SK-N-SH treated with all-trans-retinoic acid at 6 μM for 48 hours (cell line): Measurements from ENCODE around the gene ANKRD62.

ENCODE experiments used
- ARNTL ChIP-seq: fragments of 450-650 bp; formaldehyde crosslinking; IDR thresholded peaks from 2 replicates; pipeline ENCODE4 v1.5.0; 2020; ENCODE audit warnings: low read depth, mild to moderate bottlenecking, moderate library complexity, borderline replicate concordance
- ESRRG ChIP-seq: fragments of 250-450 bp; sonication (Bioruptor Pico); IDR thresholded peaks from 2 replicates; pipeline ENCODE4 v1.6.1; 2021; ENCODE audit warnings: mild to moderate bottlenecking
- GLIS3 ChIP-seq: fragments of 250-450 bp; sonication (Bioruptor Pico); IDR thresholded peaks from 2 replicates; pipeline ENCODE4 v1.5.0; 2020; ENCODE audit warnings: mild to moderate bottlenecking, moderate library complexity
- ISL1 ChIP-seq: fragments of 250-450 bp; sonication (Bioruptor Pico); IDR thresholded peaks from 2 replicates; pipeline ENCODE4 v2.1.2; 2022; ENCODE audit warnings: mild to moderate bottlenecking, moderate library complexity
- PATZ1 ChIP-seq: fragments of 250-450 bp; sonication (Bioruptor Pico); IDR thresholded peaks from 2 replicates; pipeline ENCODE4 v1.8.0; 2020; ENCODE audit warnings: mild to moderate bottlenecking, moderate library complexity, borderline replicate concordance
- PPARA ChIP-seq: fragments of 250-450 bp; sonication (Bioruptor Pico); IDR thresholded peaks from 2 replicates; pipeline ENCODE4 v1.5.0; 2020; ENCODE audit warnings: mild to moderate bottlenecking, borderline replicate concordance
- RARB ChIP-seq: fragments of 250-450 bp; sonication (Bioruptor Pico); IDR thresholded peaks from 2 replicates; pipeline ENCODE4 v1.8.0; 2021; ENCODE audit warnings: mild to moderate bottlenecking, moderate library complexity
- SNAI2 ChIP-seq: fragments of 250-450 bp; sonication (Bioruptor Pico); IDR thresholded peaks from 2 replicates; pipeline ENCODE4 v1.5.0; 2020; ENCODE audit warnings: mild to moderate bottlenecking, moderate library complexity
- ZC3H10 ChIP-seq: fragments of 250-450 bp; sonication (Bioruptor Pico); IDR thresholded peaks from 2 replicates; pipeline ENCODE4 v1.5.1; 2021; ENCODE audit warnings: mild to moderate bottlenecking, moderate library complexity
- ZFP30 ChIP-seq: fragments of 450-650 bp; formaldehyde crosslinking; IDR thresholded peaks from 2 replicates; pipeline ENCODE4 v1.5.0; 2022; ENCODE audit warnings: mild to moderate bottlenecking, moderate library complexity
- ZNF565 ChIP-seq: fragments of 450-650 bp; formaldehyde crosslinking; conservative IDR thresholded peaks from 2 replicates; pipeline ENCODE4 v1.5.0; 2020; ENCODE audit warnings: low read depth, mild to moderate bottlenecking, moderate library complexity
- ZNF8 ChIP-seq: fragments of 450-650 bp; formaldehyde crosslinking; IDR thresholded peaks from 2 replicates; pipeline ENCODE4 v1.5.0; 2020; ENCODE audit warnings: mild to moderate bottlenecking, moderate library complexity
- TF ChIP-seq, protein P1 (sequence below): fragments of 250-450 bp; sonication (Bioruptor Pico); IDR thresholded peaks from 2 replicates; pipeline ENCODE4 v1.5.1; 2020; ENCODE audit warnings: low read depth, mild to moderate bottlenecking, moderate library complexity
- TF ChIP-seq, protein P2 (sequence below): fragments of 250-450 bp; sonication (Bioruptor Pico); IDR thresholded peaks from 2 replicates; pipeline ENCODE4 v1.5.0; 2020; ENCODE audit warnings: mild to moderate bottlenecking, moderate library complexity

DNA sequence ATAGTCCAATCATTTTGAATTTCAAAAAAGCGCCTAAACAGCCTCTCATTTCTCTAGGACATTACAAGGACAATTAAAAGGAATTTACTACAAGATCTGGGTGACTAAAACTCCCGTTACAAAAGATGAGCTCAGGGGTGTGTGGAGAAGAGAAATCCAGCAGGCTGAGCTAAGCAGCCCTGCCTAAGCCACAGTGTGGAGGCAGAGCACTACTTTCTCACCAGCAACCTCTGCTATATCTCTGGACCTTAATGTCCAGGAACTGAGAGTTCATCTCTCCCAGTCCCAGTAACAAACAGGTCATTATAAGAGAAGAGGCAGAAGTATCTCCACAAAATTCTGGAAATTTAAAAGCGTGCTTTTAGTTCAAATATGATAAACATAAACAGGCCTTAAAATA is 18.9 kb upstream of the ANKRD62 start:
- TF ChIP-seq ARNTL (CRISPR knock-in tag) = no peak
- TF ChIP-seq PATZ1 (CRISPR knock-in tag) = no peak
- no peak for TF ChIP-seq SNAI2
- TF ChIP-seq ESRRG (CRISPR knock-in tag) = no peak
- no peak for TF ChIP-seq RARB (CRISPR knock-in tag)
- TF ChIP-seq ZC3H10 = no peak
- TF ChIP-seq ZNF565 (CRISPR knock-in tag) = no peak
- TF ChIP-seq, protein P1, sequence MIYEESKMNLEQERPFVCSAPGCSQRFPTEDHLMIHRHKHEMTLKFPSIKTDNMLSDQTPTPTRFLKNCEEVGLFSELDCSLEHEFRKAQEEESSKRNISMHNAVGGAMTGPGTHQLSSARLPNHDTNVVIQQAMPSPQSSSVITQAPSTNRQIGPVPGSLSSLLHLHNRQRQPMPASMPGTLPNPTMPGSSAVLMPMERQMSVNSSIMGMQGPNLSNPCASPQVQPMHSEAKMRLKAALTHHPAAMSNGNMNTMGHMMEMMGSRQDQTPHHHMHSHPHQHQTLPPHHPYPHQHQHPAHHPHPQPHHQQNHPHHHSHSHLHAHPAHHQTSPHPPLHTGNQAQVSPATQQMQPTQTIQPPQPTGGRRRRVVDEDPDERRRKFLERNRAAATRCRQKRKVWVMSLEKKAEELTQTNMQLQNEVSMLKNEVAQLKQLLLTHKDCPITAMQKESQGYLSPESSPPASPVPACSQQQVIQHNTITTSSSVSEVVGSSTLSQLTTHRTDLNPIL = no peak
- TF ChIP-seq ZFP30 (CRISPR knock-in tag) = no peak
- no peak for TF ChIP-seq ISL1 (CRISPR knock-in tag)
- TF ChIP-seq ZNF8 (CRISPR knock-in tag) = no peak
- TF ChIP-seq GLIS3 (CRISPR knock-in tag) = no peak
- TF ChIP-seq, protein P2, sequence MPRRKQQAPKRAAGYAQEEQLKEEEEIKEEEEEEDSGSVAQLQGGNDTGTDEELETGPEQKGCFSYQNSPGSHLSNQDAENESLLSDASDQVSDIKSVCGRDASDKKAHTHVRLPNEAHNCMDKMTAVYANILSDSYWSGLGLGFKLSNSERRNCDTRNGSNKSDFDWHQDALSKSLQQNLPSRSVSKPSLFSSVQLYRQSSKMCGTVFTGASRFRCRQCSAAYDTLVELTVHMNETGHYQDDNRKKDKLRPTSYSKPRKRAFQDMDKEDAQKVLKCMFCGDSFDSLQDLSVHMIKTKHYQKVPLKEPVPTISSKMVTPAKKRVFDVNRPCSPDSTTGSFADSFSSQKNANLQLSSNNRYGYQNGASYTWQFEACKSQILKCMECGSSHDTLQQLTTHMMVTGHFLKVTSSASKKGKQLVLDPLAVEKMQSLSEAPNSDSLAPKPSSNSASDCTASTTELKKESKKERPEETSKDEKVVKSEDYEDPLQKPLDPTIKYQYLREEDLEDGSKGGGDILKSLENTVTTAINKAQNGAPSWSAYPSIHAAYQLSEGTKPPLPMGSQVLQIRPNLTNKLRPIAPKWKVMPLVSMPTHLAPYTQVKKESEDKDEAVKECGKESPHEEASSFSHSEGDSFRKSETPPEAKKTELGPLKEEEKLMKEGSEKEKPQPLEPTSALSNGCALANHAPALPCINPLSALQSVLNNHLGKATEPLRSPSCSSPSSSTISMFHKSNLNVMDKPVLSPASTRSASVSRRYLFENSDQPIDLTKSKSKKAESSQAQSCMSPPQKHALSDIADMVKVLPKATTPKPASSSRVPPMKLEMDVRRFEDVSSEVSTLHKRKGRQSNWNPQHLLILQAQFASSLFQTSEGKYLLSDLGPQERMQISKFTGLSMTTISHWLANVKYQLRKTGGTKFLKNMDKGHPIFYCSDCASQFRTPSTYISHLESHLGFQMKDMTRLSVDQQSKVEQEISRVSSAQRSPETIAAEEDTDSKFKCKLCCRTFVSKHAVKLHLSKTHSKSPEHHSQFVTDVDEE (CRISPR knock-in tag) = no peak
- TF ChIP-seq PPARA (CRISPR knock-in tag) = no peak
